GM12865 (cell line): ENCODE data around the gene KRT85.

ENCODE experiments used
- DNase-seq: peaks from one replicate; pipeline ENCODE4 v3.0.0; 2010; ENCODE audit warnings: low read depth
- H3K4me3 ChIP-seq: 2 replicates; pipeline ENCODE4 v1.5.1; 2011; ENCODE audit warnings: mild to moderate bottlenecking, low read depth, low read length, control low read depth
- CTCF ChIP-seq: IDR thresholded peaks from 2 replicates; pipeline ENCODE4 v1.5.1; 2011; ENCODE audit warnings: low read length, control low read depth, low read depth, inconsistent platforms; ENCODE audit not compliant: insufficient read depth; ENCODE audit errors: missing control alignments

KRT85 gene

GRCh38 chr12:52395761-52396434, 28.6 kb upstream of the KRT85 start:
- DNase-seq: peak; percentile 11
- no peak overlapping the region for H3K4me3 ChIP-seq
- peak; percentile 22 for TF ChIP-seq CTCF

GRCh38 chr12:52394836-52395405, 27.6 kb upstream of the KRT85 start:
- DNase-seq: no peak

GRCh38 chr12:52392465-52393007, 25.3 kb upstream of the KRT85 start:
- DNase-seq: no peak
- no peak for TF ChIP-seq CTCF
- no peak overlapping the region for H3K4me3 ChIP-seq

More at GRCh38 chr12:52394836-52395405, 27.6 kb upstream of the KRT85 start:
- no peak overlapping the region for H3K4me3 ChIP-seq
- no peak for TF ChIP-seq CTCF

GRCh38 chr12:52391618-52392002, 24.3 kb upstream of the KRT85 start:
- no peak overlapping the region for H3K4me3 ChIP-seq
- DNase-seq: no peak
- no peak for TF ChIP-seq CTCF

- DNase-seq: peak; percentile 19
- TF ChIP-seq CTCF: peak; percentile 47
These were observed 23.7 kb upstream of the KRT85 start for GRCh38 chr12:52390739-52391617.

GRCh38 chr12:52389313-52390207, 22.3 kb upstream of the KRT85 start:
- no peak for TF ChIP-seq CTCF
- no peak overlapping the region for H3K4me3 ChIP-seq
- no peak for DNase-seq

More at GRCh38 chr12:52390739-52391617, 23.7 kb upstream of the KRT85 start:
- H3K4me3 ChIP-seq: no peak overlapping the region
